ENCODE measurements around the gene HTRA1.

GRCh38 chr10:122561212-122561611 lies 99.9 kb downstream of the HTRA1 start:
- TF ChIP-seq CTCF (IDR thresholded peaks at IDR 0.05) = no peak
- TF ChIP-seq POLR2AphosphoS5 (IDR thresholded peaks at IDR 0.05) = no peak
- no peak for TF ChIP-seq POLR2A (IDR thresholded peaks at IDR 0.05)

Measured in breast epithelium (tissue), 3 donors.